CD4-positive, alpha-beta T cell (primary cell): ENCODE results near the gene TTLL12. TPM values are rescaled to one million over a fixed set of nuclear protein-coding genes. Genes with fewer than 3 reads are reported as not detected.
A peak's percentile ranks its signal among the peaks of the same experiment; 100 is the strongest.

ENCODE experiments used
- ATAC-seq: fragments of 200-7000 bp; cut with Tn5 transposase; one replicate; pipeline ENCODE4 v1.10.0; 2022; ENCODE audit warnings: mild to moderate bottlenecking; ENCODE audit not compliant: poor library complexity
- CTCF ChIA-PET: fragments of 350-600 bp; sonication (Branson Sonifier 250); formaldehyde crosslinking; loops from one replicate; lab custom pipeline; 2021; ENCODE audit warnings: antibody characterized with exemption, inconsistent platforms; lab: Charles Lee
- POLR2A ChIA-PET: fragments of 350-600 bp; sonication (Branson Sonifier 250); formaldehyde crosslinking; loops from one replicate; lab custom pipeline; 2021; ENCODE audit warnings: antibody characterized with exemption, inconsistent platforms; lab: Charles Lee
- DNase-seq, 14 experiments: peaks; one replicate each; pipeline ENCODE4 v3.0.0-alpha.2; 2013 to 2020; ENCODE audit warnings: mixed read lengths in 2 of 14
- H3K27ac ChIP-seq, 2 donors: one replicate each; pipeline versions ENCODE4 v1.5.1 to v1.7.0; 2013; ENCODE audit warnings: low read length in 2 of 2, low read depth in 1 of 2, mild to moderate bottlenecking in 1 of 2
- H3K27me3 ChIP-seq, 2 experiments: 1 replicate in 1 of 2; 2 replicates in 1 of 2; pipeline versions ENCODE4 v1.6.1 to v1.7.0; 2013; ENCODE audit warnings: low read length in 2 of 2, control low read depth in 1 of 2, mild to moderate bottlenecking in 1 of 2, moderate library complexity in 1 of 2; ENCODE audit not compliant: insufficient read depth in 2 of 2, control insufficient read depth in 1 of 2
- H3K36me3 ChIP-seq: one replicate; pipeline ENCODE4 v1.6.1; 2013; ENCODE audit warnings: low read length, control low read depth; ENCODE audit not compliant: insufficient read depth
- H3K4me1 ChIP-seq: one replicate; pipeline ENCODE4 v1.6.1; 2013; ENCODE audit warnings: low read length, control low read depth; ENCODE audit not compliant: insufficient read depth
- H3K4me3 ChIP-seq: one replicate; pipeline ENCODE4 v1.5.1; 2013; ENCODE audit warnings: mild to moderate bottlenecking, low read length, moderate library complexity
- H3K9me3 ChIP-seq, 2 experiments: 1 replicate in 1 of 2; 2 replicates in 1 of 2; pipeline versions ENCODE4 v1.6.1 to v1.7.0; 2013; ENCODE audit warnings: low read length in 2 of 2, mild to moderate bottlenecking in 2 of 2, control low read depth in 1 of 2, moderate library complexity in 1 of 2; ENCODE audit not compliant: control insufficient read depth in 1 of 2, insufficient read depth in 1 of 2
- H3K27ac Mint-ChIP-seq: one replicate; pipeline ENCODE4 v1.8.0; 2020; ENCODE audit warnings: mixed read lengths
- H3K27me3 Mint-ChIP-seq: one replicate; pipeline ENCODE4 v1.8.0; 2021; ENCODE audit warnings: mixed read lengths
- H3K36me3 Mint-ChIP-seq: one replicate; pipeline ENCODE4 v1.8.0; 2021; ENCODE audit warnings: low read depth, mixed read lengths
- H3K4me1 Mint-ChIP-seq: one replicate; pipeline ENCODE4 v1.8.0; 2021; ENCODE audit warnings: low read depth, mixed read lengths
- H3K4me3 Mint-ChIP-seq: one replicate; pipeline ENCODE4 v1.8.0; 2020; ENCODE audit warnings: mild to moderate bottlenecking, mixed read lengths
- H3K9me3 Mint-ChIP-seq: one replicate; pipeline ENCODE4 v1.8.0; 2020; ENCODE audit warnings: mixed read lengths
- intact Hi-C, 2 experiments: fragments of 100-400 bp; cut with DNase I in 1 of 2; cut with micrococcal nuclease in 1 of 2; formaldehyde crosslinking; loops; one replicate each; pipeline versions ENCODE4 v1.15.1 to v1.9.0; 2023 to 2025; cut with DNase I, micrococcal nuclease
- total RNA-seq, 174 experiments: library from RNA in 2 of 174; stranded (reverse) in 2 of 174; gene quantifications; one replicate each; pipeline ENCODE4 v1.2.3 and lab custom pipeline; 2021 to 2026
- TF ChIP-seq, protein P1 (sequence below): fragments of 200-600 bp; IDR thresholded peaks from one replicate; pipeline ENCODE4 v1.8.0; 2022; ENCODE audit warnings: antibody characterized with exemption, mild to moderate bottlenecking

The TTLL12 gene
- total RNA-seq, 2 experiments from 2014 or later: 5.0 to 6.6 TPM

GRCh38 chr22:43187171-43188099, 501 bp upstream of the TTLL12 start:
- DNase-seq (peak; percentile 92 to 99 (median 97)), ATAC-seq (peak; percentile 86)
- POLR2A ChIA-PET: interaction anchor here (0.6 to 2.6 kb wide), 24 partner anchors 8 to 1477 kb away, joined by 3 to 28 read pairs (median 4); partner anchors contain the start of genes BIK, MCAT, PACSIN2 and PARVG
- peak overlapping the region; percentile 60 for H3K4me3 ChIP-seq
- H3K27ac Mint-ChIP-seq: peak overlapping the region; percentile 99
- H3K4me1 ChIP-seq: peaks cover 23% of the 10 kb centered on the region
- intact Hi-C loops: loop anchor here (2.0 to 5.0 kb wide), 8 partner anchors 35 to 573 kb away; partner anchors contain the start of genes BIK (in 2 of the 2), ARFGAP3 (in 1 of the 2), MCAT (in 1 of the 2) and POLDIP3 (in 1 of the 2)
- H3K4me1 Mint-ChIP-seq: peaks cover 25% of the 10 kb centered on the region
- CTCF ChIA-PET: interaction anchor here (0.6 to 1.5 kb wide), 10 partner anchors 12 to 775 kb away, joined by 3 to 7 read pairs (median 3); no protein-coding TSS in a partner anchor
- no peaks in the 10 kb centered on the region for H3K9me3 ChIP-seq
- no peaks in the 10 kb centered on the region for H3K36me3 Mint-ChIP-seq
- no peaks in the 10 kb centered on the region for H3K27me3 Mint-ChIP-seq
- H3K27me3 ChIP-seq: no peaks in the 10 kb centered on the region
- H3K9me3 Mint-ChIP-seq: no peaks in the 10 kb centered on the region
- peak overlapping the region; percentile 86 for H3K4me3 Mint-ChIP-seq
- TF ChIP-seq, protein P1, sequence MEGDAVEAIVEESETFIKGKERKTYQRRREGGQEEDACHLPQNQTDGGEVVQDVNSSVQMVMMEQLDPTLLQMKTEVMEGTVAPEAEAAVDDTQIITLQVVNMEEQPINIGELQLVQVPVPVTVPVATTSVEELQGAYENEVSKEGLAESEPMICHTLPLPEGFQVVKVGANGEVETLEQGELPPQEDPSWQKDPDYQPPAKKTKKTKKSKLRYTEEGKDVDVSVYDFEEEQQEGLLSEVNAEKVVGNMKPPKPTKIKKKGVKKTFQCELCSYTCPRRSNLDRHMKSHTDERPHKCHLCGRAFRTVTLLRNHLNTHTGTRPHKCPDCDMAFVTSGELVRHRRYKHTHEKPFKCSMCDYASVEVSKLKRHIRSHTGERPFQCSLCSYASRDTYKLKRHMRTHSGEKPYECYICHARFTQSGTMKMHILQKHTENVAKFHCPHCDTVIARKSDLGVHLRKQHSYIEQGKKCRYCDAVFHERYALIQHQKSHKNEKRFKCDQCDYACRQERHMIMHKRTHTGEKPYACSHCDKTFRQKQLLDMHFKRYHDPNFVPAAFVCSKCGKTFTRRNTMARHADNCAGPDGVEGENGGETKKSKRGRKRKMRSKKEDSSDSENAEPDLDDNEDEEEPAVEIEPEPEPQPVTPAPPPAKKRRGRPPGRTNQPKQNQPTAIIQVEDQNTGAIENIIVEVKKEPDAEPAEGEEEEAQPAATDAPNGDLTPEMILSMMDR: peak; percentile 52
- H3K36me3 ChIP-seq: peaks cover 2% of the 10 kb centered on the region
- peak overlapping the region; percentile 95 to 97 for H3K27ac ChIP-seq

DNA sequence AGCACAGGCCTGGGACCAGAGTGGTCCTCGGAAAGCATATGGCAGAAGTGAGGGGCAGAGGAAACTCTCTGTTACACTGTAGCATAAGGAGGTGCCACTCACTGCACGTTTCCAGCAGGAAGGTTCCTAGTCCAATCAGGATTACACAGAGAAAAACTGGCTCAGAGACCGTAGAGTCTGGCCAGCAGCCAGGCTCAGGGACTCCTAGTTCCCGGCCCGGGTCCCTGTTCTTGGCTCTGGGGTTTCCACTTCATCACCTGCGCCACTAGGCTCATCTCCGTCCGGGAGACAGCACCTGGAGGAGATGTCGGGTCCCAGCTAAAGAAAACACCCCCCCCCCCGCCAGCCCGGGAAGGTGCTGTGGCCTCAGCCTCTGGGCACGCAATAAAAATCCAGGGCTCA, 1.1 kb downstream of the TTLL12 start:
- H3K9me3 Mint-ChIP-seq: no peaks in the 10 kb centered on the region
- Histone ChIP-seq H3K27ac (no peak overlapping the region), H3K36me3 (peaks cover 5% of the 10 kb centered on the region), H3K4me3 (peak overlapping the region; percentile 60), H3K9me3 (no peaks in the 10 kb centered on the region), H3K4me1 (peaks cover 28% of the 10 kb centered on the region), H3K27me3 (no peaks in the 10 kb centered on the region)
- intact Hi-C loops: loop anchor here (1.0 to 5.0 kb wide), 9 partner anchors 34 to 571 kb away; partner anchors contain the start of genes BIK (in 2 of the 2), ARFGAP3 (in 1 of the 2), MCAT (in 1 of the 2) and POLDIP3 (in 1 of the 2)
- ATAC-seq (no peak), DNase-seq (no peak)
- H3K27ac Mint-ChIP-seq: peak overlapping the region; percentile 74
- TF ChIP-seq, protein P1: no peak
- CTCF ChIA-PET: no interaction called here
- peak overlapping the region; percentile 77 for H3K4me3 Mint-ChIP-seq
- peaks cover 25% of the 10 kb centered on the region for H3K4me1 Mint-ChIP-seq
- H3K36me3 Mint-ChIP-seq: no peaks in the 10 kb centered on the region
- POLR2A ChIA-PET: interaction anchor here (1.0 to 2.6 kb wide), 2 partner anchors 33 to 570 kb away, joined by 3 to 20 read pairs; no protein-coding TSS in a partner anchor
- no peaks in the 10 kb centered on the region for H3K27me3 Mint-ChIP-seq

DNA sequence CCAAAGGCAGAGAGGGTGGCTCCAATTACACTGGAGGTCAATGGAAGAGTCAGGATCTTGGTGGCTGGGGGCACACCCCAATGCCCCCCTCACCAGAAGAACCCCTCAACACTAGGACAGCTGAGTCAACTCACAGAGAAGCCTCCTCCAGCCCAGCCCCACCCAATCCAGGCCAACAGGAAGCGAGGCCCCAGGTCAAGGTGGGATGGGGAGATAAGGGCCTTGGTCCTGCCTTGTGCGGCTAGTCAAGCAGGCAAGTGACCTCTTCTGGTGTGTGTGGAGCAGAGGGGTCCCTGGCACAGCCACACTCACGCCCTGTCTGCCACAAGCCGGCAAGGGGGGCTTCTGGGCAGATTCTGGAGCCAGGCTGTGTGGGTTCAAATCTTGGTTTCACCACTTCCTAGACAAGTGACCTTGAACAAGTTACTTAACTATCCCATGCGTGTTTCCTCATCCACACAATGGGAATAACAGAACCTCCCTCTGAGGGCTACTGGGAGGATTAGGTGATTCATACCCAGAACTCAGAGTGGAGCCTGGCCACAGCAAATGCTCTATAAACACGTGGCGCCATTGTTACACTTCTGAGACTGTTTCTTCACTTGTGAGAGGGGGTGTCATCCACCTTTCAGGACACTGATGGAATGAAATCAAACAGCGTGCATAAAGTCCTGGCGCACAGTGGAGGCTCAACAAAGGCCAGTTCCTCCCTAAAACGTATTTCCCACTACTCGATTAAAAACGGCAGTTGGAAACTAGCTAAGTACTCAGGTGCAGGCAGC, 3.2 kb downstream of the TTLL12 start:
- peak overlapping the region; percentile 70 for H3K27ac Mint-ChIP-seq

More for the DNA sequence above, 3.2 kb downstream of the TTLL12 start:
- TF ChIP-seq, protein P1: no peak
- Mint-ChIP-seq H3K4me3 (no peak overlapping the region), H3K27me3 (no peaks in the 10 kb centered on the region), H3K4me1 (peaks cover 25% of the 10 kb centered on the region), H3K36me3 (peaks cover 10% of the 10 kb centered on the region), H3K9me3 (no peaks in the 10 kb centered on the region)
- H3K27me3 ChIP-seq: no peaks in the 10 kb centered on the region
- peaks cover 28% of the 10 kb centered on the region for H3K4me1 ChIP-seq
- no peak overlapping the region for H3K27ac ChIP-seq
- ATAC-seq: no peak
- intact Hi-C loops: no loop called here
- peaks cover 19% of the 10 kb centered on the region for H3K36me3 ChIP-seq
- no peak overlapping the region for H3K4me3 ChIP-seq
- no peaks in the 10 kb centered on the region for H3K9me3 ChIP-seq
- ChIA-PET CTCF (no interaction called here), POLR2A (no interaction called here)
- DNase-seq: no peak
